Thoracic aorta (tissue), 2 donors: Measurements from ENCODE around the gene HS1BP3. TPM values are rescaled to one million over a fixed set of nuclear protein-coding genes. Genes with fewer than 3 reads are reported as not detected.

Experiments used
- ATAC-seq: fragments of 150-250 bp; one replicate; pipeline ENCODE4 v1.8.0; 2017; ENCODE audit warnings: low read depth; ENCODE audit not compliant: insufficient number of reproducible peaks, low FRiP score
- DNase-seq: peaks from one replicate; pipeline ENCODE4 v3.0.0-alpha.2; 2020; ENCODE audit warnings: low spot score
- H3K27ac ChIP-seq, 2 donors: fragments of 200-600 bp; sonication (generic); 1 replicate in 1 of 2; 2 replicates in 1 of 2; pipeline ENCODE4 v1.5.1; 2016; ENCODE audit warnings: mild to moderate bottlenecking in 2 of 2, moderate library complexity in 2 of 2
- H3K27me3 ChIP-seq: fragments of 200-600 bp; sonication (generic); replicated peaks from 2 replicates; pipeline ENCODE4 v1.6.0; 2016; ENCODE audit warnings: mild to moderate bottlenecking; ENCODE audit not compliant: insufficient read depth
- H3K36me3 ChIP-seq: fragments of 200-600 bp; sonication (generic); one replicate; pipeline ENCODE4 v1.5.1; 2016
- H3K4me1 ChIP-seq, 2 donors: fragments of 200-600 bp; sonication (generic); 1 replicate in 1 of 2; 2 replicates in 1 of 2; pipeline versions ENCODE4 v1.5.1 to v1.6.0; 2016; ENCODE audit warnings: low read depth in 2 of 2, mild to moderate bottlenecking in 1 of 2; ENCODE audit not compliant: control insufficient read depth in 1 of 2
- H3K4me3 ChIP-seq: fragments of 200-600 bp; sonication (generic); 2 replicates; pipeline ENCODE4 v1.5.1; 2016; ENCODE audit warnings: mild to moderate bottlenecking
- H3K9me3 ChIP-seq: fragments of 200-600 bp; sonication (generic); 2 replicates; pipeline ENCODE4 v1.5.1; 2016
- CTCF ChIP-seq: fragments of 200-600 bp; sonication (generic); IDR thresholded peaks from one replicate; pipeline ENCODE4 v1.5.1; 2019; ENCODE audit warnings: antibody characterized with exemption
- total RNA-seq, 2 donors: library from RNA; depleted of rRNA; stranded (reverse); fragments of >200 nt; gene quantifications; one replicate each; pipeline versions ENCODE4 v1.1.0 to v1.2.3, GENCODE V29; 2016

HS1BP3 gene
- total RNA-seq, 2 donors from 2014 or later, result 40.7 to 65.8 TPM

- Histone ChIP-seq H3K27ac (no peak overlapping the region), H3K27me3 (no peaks in the 10 kb centered on the region), H3K9me3 (no peaks in the 10 kb centered on the region), H3K36me3 (peaks cover 7% of the 10 kb centered on the region), H3K4me1 (peaks cover 8 to 25% of the 10 kb centered on the region in 2 donors), H3K4me3 (no peak overlapping the region)
- ATAC-seq (no peak), DNase-seq (no peak)
- peak; percentile 56 for TF ChIP-seq CTCF
These were observed 31.4 kb upstream of the HS1BP3 start for GRCh38 chr2:20682167-20682920.

- Histone ChIP-seq H3K4me1 (peaks cover 23 to 40% of the 10 kb centered on the region in 2 donors), H3K36me3 (peaks cover 7% of the 10 kb centered on the region), H3K9me3 (no peaks in the 10 kb centered on the region), H3K27ac (no peak overlapping the region), H3K4me3 (no peak overlapping the region), H3K27me3 (no peaks in the 10 kb centered on the region)
- DNase-seq (no peak), ATAC-seq (no peak)
- no peak for TF ChIP-seq CTCF
These were observed 30.0 kb upstream of the HS1BP3 start for GRCh38 chr2:20680744-20681375.

- no peak for TF ChIP-seq CTCF
These were observed 27.9 kb upstream of the HS1BP3 start for GRCh38 chr2:20678780-20679179.

GRCh38 chr2:20678086-20678395 is 27.1 kb upstream of the HS1BP3 start:
- no peaks in the 10 kb centered on the region for H3K9me3 ChIP-seq
- H3K4me3 ChIP-seq, result no peak overlapping the region
- DNase-seq (no peak), ATAC-seq (no peak)
- H3K27me3 ChIP-seq, result no peaks in the 10 kb centered on the region
- TF ChIP-seq CTCF, result no peak
- peaks cover 4% of the 10 kb centered on the region for H3K36me3 ChIP-seq
- peak overlapping the region; percentile 40 to 89 for H3K27ac ChIP-seq
- peaks cover 34 to 68% of the 10 kb centered on the region in 2 donors for H3K4me1 ChIP-seq

More at GRCh38 chr2:20678780-20679179, 27.9 kb upstream of the HS1BP3 start:
- H3K4me1 ChIP-seq, result peaks cover 34 to 60% of the 10 kb centered on the region in 2 donors
- H3K36me3 ChIP-seq, result peaks cover 4% of the 10 kb centered on the region
- H3K4me3 ChIP-seq, result no peak overlapping the region
- ATAC-seq (no peak), DNase-seq (no peak)
- H3K27me3 ChIP-seq, result no peaks in the 10 kb centered on the region
- H3K9me3 ChIP-seq, result no peaks in the 10 kb centered on the region
- peak overlapping the region; percentile 3 to 8 for H3K27ac ChIP-seq

GRCh38 chr2:20677301-20678085 is 26.6 kb upstream of the HS1BP3 start:
- DNase-seq (no peak), ATAC-seq (no peak)
- H3K36me3 ChIP-seq, result peaks cover 4% of the 10 kb centered on the region
- H3K4me3 ChIP-seq, result no peak overlapping the region
- H3K9me3 ChIP-seq, result no peaks in the 10 kb centered on the region
- H3K4me1 ChIP-seq, result peaks cover 35 to 73% of the 10 kb centered on the region in 2 donors
- peak overlapping the region; percentile 40 to 89 for H3K27ac ChIP-seq
- H3K27me3 ChIP-seq, result no peaks in the 10 kb centered on the region
- peak; percentile 25 for TF ChIP-seq CTCF
